Liver (tissue), 3 donors: ENCODE data around the gene KRTAP12-1.
"Not testable (repeated sequence)": the region's sequence is repeated elsewhere in the genome, so short reads cannot be mapped to it uniquely, and the experiment has no call there.

Experiments
- CTCF ChIP-seq: fragments of 150-350 bp; IDR thresholded peaks from 2 replicates; pipeline ENCODE4 v1.5.1; 2017; ENCODE audit warnings: improper control_type of control experiment, low read depth, low read length; ENCODE audit not compliant: missing input control
- GABPA ChIP-seq, 2 donors: IDR thresholded peaks in 1 of 2; conservative IDR thresholded peaks in 1 of 2; 2 replicates each; pipeline ENCODE4 v1.6.1; 2016; ENCODE audit warnings: antibody characterized with exemption in 2 of 2, mild to moderate bottlenecking in 1 of 2, moderate library complexity in 1 of 2
- REST ChIP-seq: IDR thresholded peaks from 2 replicates; pipeline ENCODE4 v1.6.1; 2016; ENCODE audit warnings: antibody characterized with exemption, mild to moderate bottlenecking
- SP1 ChIP-seq: IDR thresholded peaks from 2 replicates; pipeline ENCODE4 v1.6.1; 2018; ENCODE audit warnings: antibody characterized with exemption, mild to moderate bottlenecking
- TAF1 ChIP-seq: conservative IDR thresholded peaks from 2 replicates; pipeline ENCODE4 v1.6.1; 2016; ENCODE audit warnings: antibody characterized with exemption, mild to moderate bottlenecking
- donor health status: healthy.
- donor health status: healthy.

GRCh38 chr21:44697172-44697810, 15.3 kb upstream of the KRTAP12-1 start, which contains the start of gene KRTAP10-12:
- not testable (repeated sequence) for TF ChIP-seq REST; CTCF; GABPA (IDR thresholded peaks at IDR 0.05 in 1 of 2, conservative IDR thresholded peaks at IDR 0.05 in 1 of 2); SP1; TAF1
